Osteoblast (primary cell): ENCODE data around the gene TM4SF18. TPM values are rescaled to one million over a fixed set of nuclear protein-coding genes. Genes with fewer than 3 reads are reported as not detected.

Experiments
- DNase-seq: peaks from one replicate; pipeline ENCODE4 v3.0.0; 2011; ENCODE audit warnings: low spot score, mixed read lengths; ENCODE audit not compliant: insufficient read length; ENCODE audit errors: missing footprints
- H2AFZ ChIP-seq: 2 replicates; pipeline ENCODE4 v1.6.0; 2011; ENCODE audit warnings: mild to moderate bottlenecking, low read length
- H3K27ac ChIP-seq: 2 replicates; pipeline ENCODE4 v1.5.1; 2011; ENCODE audit warnings: mild to moderate bottlenecking, low read depth, low read length, moderate library complexity
- H3K27me3 ChIP-seq: 2 replicates; pipeline ENCODE4 v1.6.0; 2012; ENCODE audit warnings: mild to moderate bottlenecking, control low read depth, inconsistent platforms, low read length, moderate library complexity; ENCODE audit not compliant: insufficient read depth
- H3K36me3 ChIP-seq: 2 replicates; pipeline ENCODE4 v1.5.1; 2011; ENCODE audit warnings: mild to moderate bottlenecking, low read length, control low read depth, moderate library complexity; ENCODE audit not compliant: insufficient read depth
- H3K4me1 ChIP-seq: 2 replicates; pipeline ENCODE4 v1.5.1; 2011; ENCODE audit warnings: mild to moderate bottlenecking, low read length, control low read depth, moderate library complexity; ENCODE audit not compliant: insufficient read depth
- H3K4me2 ChIP-seq: 2 replicates; pipeline ENCODE4 v1.6.0; 2011; ENCODE audit warnings: mild to moderate bottlenecking, low read length; ENCODE audit not compliant: insufficient read depth
- H3K4me3 ChIP-seq: fragments of 200-600 bp; sonication (generic); 3 replicates; pipeline ENCODE4 v1.5.1; 2012; ENCODE audit warnings: mild to moderate bottlenecking, low read length, inconsistent platforms; ENCODE audit not compliant: insufficient read depth
- H3K79me2 ChIP-seq: 2 replicates; pipeline ENCODE4 v1.6.0; 2012; ENCODE audit warnings: mild to moderate bottlenecking, low read length, control low read depth, inconsistent platforms; ENCODE audit not compliant: insufficient read depth
- H3K9me3 ChIP-seq: 2 replicates; pipeline ENCODE4 v1.5.1; 2011; ENCODE audit warnings: low read depth, low read length, control low read depth
- H4K20me1 ChIP-seq: 2 replicates; pipeline ENCODE4 v1.6.0; 2012; ENCODE audit warnings: mild to moderate bottlenecking, low read length, control low read depth; ENCODE audit not compliant: insufficient read depth
- total RNA-seq: library from RNA; depleted of rRNA; stranded (reverse); fragments of >200 nt; gene quantifications from 2 replicates; pipeline ENCODE4 v1.2.3, GENCODE V29; 2012
- TF ChIP-seq, protein P1 (sequence below): IDR thresholded peaks from 2 replicates; pipeline ENCODE4 v1.5.1; 2011; ENCODE audit warnings: mild to moderate bottlenecking, low read depth, low read length, moderate library complexity; ENCODE audit errors: extremely low read depth

The TM4SF18 gene
- total RNA-seq, 1 donor: not detected

DNA sequence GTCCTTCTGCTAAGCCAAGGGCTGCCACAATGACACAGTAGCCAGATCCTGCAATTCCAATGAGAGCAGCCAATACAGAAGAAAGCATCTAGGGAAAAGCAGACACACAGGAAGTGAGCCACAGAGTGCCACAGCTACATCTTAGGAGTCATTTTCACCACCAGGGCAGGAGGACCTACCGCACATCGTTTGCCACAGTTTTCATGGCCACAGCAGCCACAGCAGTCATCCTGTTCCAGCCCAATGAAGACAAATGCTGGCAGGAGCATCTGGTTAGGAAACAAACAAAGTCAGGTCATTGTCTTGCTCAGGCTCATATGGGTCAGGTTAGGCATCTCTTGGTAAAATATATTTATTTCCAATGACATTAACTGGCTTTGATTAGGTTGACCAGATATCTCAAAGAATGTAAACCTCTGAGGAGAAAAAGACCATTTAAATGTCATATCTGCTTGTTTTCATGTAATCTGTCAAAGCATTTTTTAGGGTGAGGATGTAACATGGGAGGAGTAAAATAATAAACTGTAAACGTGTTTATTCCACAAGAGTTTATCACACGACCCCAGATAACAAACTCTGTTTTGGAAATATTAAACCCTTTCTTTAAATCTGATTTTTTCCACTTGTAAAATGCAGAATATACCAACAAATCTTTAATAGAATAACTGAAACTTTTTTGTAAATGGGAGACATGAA is 42.2 kb upstream of the TM4SF18 start:
- TF ChIP-seq, protein P1, sequence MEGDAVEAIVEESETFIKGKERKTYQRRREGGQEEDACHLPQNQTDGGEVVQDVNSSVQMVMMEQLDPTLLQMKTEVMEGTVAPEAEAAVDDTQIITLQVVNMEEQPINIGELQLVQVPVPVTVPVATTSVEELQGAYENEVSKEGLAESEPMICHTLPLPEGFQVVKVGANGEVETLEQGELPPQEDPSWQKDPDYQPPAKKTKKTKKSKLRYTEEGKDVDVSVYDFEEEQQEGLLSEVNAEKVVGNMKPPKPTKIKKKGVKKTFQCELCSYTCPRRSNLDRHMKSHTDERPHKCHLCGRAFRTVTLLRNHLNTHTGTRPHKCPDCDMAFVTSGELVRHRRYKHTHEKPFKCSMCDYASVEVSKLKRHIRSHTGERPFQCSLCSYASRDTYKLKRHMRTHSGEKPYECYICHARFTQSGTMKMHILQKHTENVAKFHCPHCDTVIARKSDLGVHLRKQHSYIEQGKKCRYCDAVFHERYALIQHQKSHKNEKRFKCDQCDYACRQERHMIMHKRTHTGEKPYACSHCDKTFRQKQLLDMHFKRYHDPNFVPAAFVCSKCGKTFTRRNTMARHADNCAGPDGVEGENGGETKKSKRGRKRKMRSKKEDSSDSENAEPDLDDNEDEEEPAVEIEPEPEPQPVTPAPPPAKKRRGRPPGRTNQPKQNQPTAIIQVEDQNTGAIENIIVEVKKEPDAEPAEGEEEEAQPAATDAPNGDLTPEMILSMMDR: no peak
- Histone ChIP-seq H2AFZ (no peak overlapping the region), H3K9me3 (no peaks in the 10 kb centered on the region), H3K79me2 (peaks cover 29% of the 10 kb centered on the region), H3K27me3 (no peaks in the 10 kb centered on the region), H3K36me3 (peaks cover 49% of the 10 kb centered on the region), H3K4me2 (peak overlapping the region; percentile 85), H3K4me3 (peak overlapping the region; percentile 70), H3K4me1 (peaks cover 57% of the 10 kb centered on the region), H3K27ac (peak overlapping the region; percentile 88), H4K20me1 (peaks cover 5% of the 10 kb centered on the region)
- peak; percentile 69 for DNase-seq

DNA sequence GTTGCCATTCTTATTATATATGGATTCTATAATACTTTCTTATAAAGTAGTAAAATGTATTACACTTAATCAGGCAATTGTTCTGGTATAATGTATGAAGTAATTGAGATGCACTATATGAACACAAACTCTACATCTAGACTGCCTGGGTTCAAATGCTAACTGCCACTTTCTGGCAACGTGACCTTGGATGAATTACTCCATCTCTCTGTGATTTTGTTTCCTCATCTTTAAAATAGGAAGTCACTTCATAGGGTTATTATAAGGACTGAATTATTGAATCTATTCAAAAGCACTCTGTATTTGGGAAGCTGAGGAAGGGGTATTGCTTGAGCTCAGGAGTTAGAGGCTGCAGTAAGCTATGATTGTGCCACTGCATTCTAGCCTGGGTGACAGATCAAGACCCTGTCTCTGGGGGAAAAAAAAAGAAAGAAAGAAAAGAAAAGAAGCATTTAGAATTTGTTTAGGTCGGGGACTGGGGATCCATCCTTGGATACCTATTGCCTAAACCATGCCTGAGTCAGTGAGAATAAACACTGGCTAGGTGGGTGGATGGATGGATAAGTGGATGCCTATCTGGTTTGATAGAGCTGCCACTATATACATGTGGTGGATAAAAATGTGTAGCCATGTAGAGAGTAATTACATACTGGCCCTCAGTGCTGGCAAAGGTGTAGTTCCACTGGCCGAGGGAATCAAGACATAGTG is 41.5 kb upstream of the TM4SF18 start:
- no peaks in the 10 kb centered on the region for H3K27me3 ChIP-seq
- no peak for DNase-seq
- peak overlapping the region; percentile 85 for H3K4me2 ChIP-seq
- H3K36me3 ChIP-seq: peaks cover 56% of the 10 kb centered on the region
- peaks cover 5% of the 10 kb centered on the region for H4K20me1 ChIP-seq
- H2AFZ ChIP-seq: no peak overlapping the region
- peak overlapping the region; percentile 88 for H3K27ac ChIP-seq
- peak overlapping the region; percentile 70 for H3K4me3 ChIP-seq
- TF ChIP-seq, protein P1: no peak
- H3K9me3 ChIP-seq: no peaks in the 10 kb centered on the region
- H3K79me2 ChIP-seq: peaks cover 29% of the 10 kb centered on the region
- H3K4me1 ChIP-seq: peaks cover 61% of the 10 kb centered on the region

DNA sequence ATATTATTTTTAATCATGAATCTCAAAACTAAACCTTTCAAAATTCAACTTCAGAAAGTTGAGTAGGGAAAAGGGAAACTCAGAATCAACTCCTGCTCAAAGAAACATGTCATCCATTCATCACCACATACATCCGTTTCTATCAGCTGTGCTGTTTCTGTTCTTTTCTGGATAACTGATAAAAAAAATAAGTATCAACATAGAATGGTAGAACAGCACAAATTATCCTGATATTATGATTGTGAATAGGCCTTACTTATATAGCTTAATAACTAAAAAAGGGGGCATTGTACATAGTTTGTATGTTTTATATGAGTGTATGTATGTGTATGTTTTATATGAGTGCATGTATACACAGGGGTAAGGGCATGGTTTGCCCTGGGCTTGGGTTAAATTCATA is 41.0 kb upstream of the TM4SF18 start:
- Histone ChIP-seq H3K79me2 (peaks cover 29% of the 10 kb centered on the region), H3K4me2 (peak overlapping the region; percentile 85), H3K27me3 (no peaks in the 10 kb centered on the region), H3K4me1 (peaks cover 61% of the 10 kb centered on the region), H3K36me3 (peaks cover 62% of the 10 kb centered on the region), H3K4me3 (no peak overlapping the region), H3K9me3 (no peaks in the 10 kb centered on the region), H2AFZ (no peak overlapping the region), H3K27ac (peak overlapping the region; percentile 88), H4K20me1 (peaks cover 5% of the 10 kb centered on the region)
- TF ChIP-seq, protein P1: no peak
- DNase-seq: no peak
